HEK293 (cell line): ENCODE measurements around the gene LRRC43.

ENCODE experiments used
- CTCF ChIA-PET: fragments of 350-600 bp; formaldehyde crosslinking; extraction: SDS; loops from one replicate; lab custom pipeline; 2021; ENCODE audit warnings: antibody characterized with exemption; lab: Yijun Ruan, JAX
- POLR2A ChIA-PET: fragments of 300-600 bp; formaldehyde crosslinking; extraction: SDS; loops from one replicate; lab custom pipeline; 2020; ENCODE audit warnings: antibody characterized with exemption, inconsistent platforms; lab: Yijun Ruan, JAX
- H3K27ac ChIP-seq: fragments of 200-500 bp; sonication (Bioruptor generic); 2 replicates; pipeline ENCODE4 v1.5.1; 2014; ENCODE audit warnings: low read depth, low read length, control low read depth, inconsistent platforms; ENCODE audit errors: extremely low read depth
- H3K36me3 ChIP-seq, 2 experiments: fragments of 200-500 bp in 1 of 2; sonication (Bioruptor generic) in 1 of 2; 1 replicate in 1 of 2; 2 replicates in 1 of 2; pipeline ENCODE4 v1.5.1; 2014 to 2017; ENCODE audit warnings: inconsistent platforms in 2 of 2, low read length in 2 of 2; ENCODE audit not compliant: control insufficient read depth in 2 of 2, insufficient read depth in 1 of 2
- H3K4me1 ChIP-seq: fragments of 200-500 bp; sonication (Bioruptor generic); 2 replicates; pipeline ENCODE4 v1.5.1; 2014; ENCODE audit warnings: mild to moderate bottlenecking, low read length, inconsistent platforms; ENCODE audit not compliant: control insufficient read depth, insufficient read depth
- H3K4me3 ChIP-seq: 2 replicates; pipeline ENCODE4 v1.5.1; 2011; ENCODE audit warnings: low read depth, mild to moderate bottlenecking, control low read depth, low read length, moderate library complexity
- H3K9me3 ChIP-seq: fragments of 200-500 bp; sonication (Bioruptor generic); 2 replicates; pipeline ENCODE4 v1.5.1; 2014; ENCODE audit warnings: low read depth, low read length, inconsistent platforms; ENCODE audit not compliant: control insufficient read depth, insufficient read depth
- HOXA7 ChIP-seq: sonication (generic); formaldehyde crosslinking; IDR thresholded peaks from 2 replicates; pipeline ENCODE4 v1.8.1; 2022; ENCODE audit warnings: missing genetic modification reagents, borderline replicate concordance
- KLF17 ChIP-seq: fragments of 450-650 bp; formaldehyde crosslinking; IDR thresholded peaks from 2 replicates; pipeline ENCODE4 v1.5.1; 2016; ENCODE audit warnings: missing biosample characterization, missing genetic modification characterization
- REPIN1 ChIP-seq: fragments of 450-650 bp; formaldehyde crosslinking; IDR thresholded peaks from 2 replicates; pipeline ENCODE4 v1.5.1; 2017; ENCODE audit warnings: missing biosample characterization, missing genetic modification characterization, low read depth
- REST ChIP-seq: fragments of 450-650 bp; formaldehyde crosslinking; IDR thresholded peaks from 2 replicates; pipeline ENCODE4 v1.5.1; 2016; ENCODE audit warnings: missing biosample characterization, missing genetic modification characterization
- ZBTB10 ChIP-seq: fragments of 450-650 bp; formaldehyde crosslinking; IDR thresholded peaks from 2 replicates; pipeline ENCODE4 v1.5.1; 2016; ENCODE audit warnings: missing biosample characterization, missing genetic modification characterization
- ZIC2 ChIP-seq: fragments of 450-650 bp; formaldehyde crosslinking; IDR thresholded peaks from 2 replicates; pipeline ENCODE4 v1.5.1; 2016; ENCODE audit warnings: missing biosample characterization, missing genetic modification characterization
- ZNF623 ChIP-seq: fragments of 450-650 bp; formaldehyde crosslinking; IDR thresholded peaks from 2 replicates; pipeline ENCODE4 v1.5.1; 2016; ENCODE audit warnings: missing biosample characterization, missing genetic modification characterization
- ZNF768 ChIP-seq: fragments of 450-650 bp; formaldehyde crosslinking; IDR thresholded peaks from 2 replicates; pipeline ENCODE4 v1.5.1; 2018; ENCODE audit warnings: missing biosample characterization, mild to moderate bottlenecking, missing genetic modification characterization
- ZNF830 ChIP-seq: fragments of 450-650 bp; IDR thresholded peaks from 2 replicates; pipeline ENCODE4 v1.5.0; 2018; ENCODE audit warnings: missing biosample characterization, missing genetic modification characterization, low read depth, mild to moderate bottlenecking, moderate library complexity
- ZSCAN23 ChIP-seq: fragments of 450-650 bp; formaldehyde crosslinking; IDR thresholded peaks from 2 replicates; pipeline ENCODE4 v1.5.1; 2016; ENCODE audit warnings: missing biosample characterization, missing genetic modification characterization
- ZSCAN30 ChIP-seq: fragments of 450-650 bp; IDR thresholded peaks from 2 replicates; pipeline ENCODE4 v1.5.1; 2018; ENCODE audit warnings: missing biosample characterization, mild to moderate bottlenecking, missing genetic modification characterization, moderate library complexity

The LRRC43 gene

GRCh38 chr12:122226366-122227125 lies 43.6 kb downstream of the LRRC43 start (continued):
- no peak for TF ChIP-seq ZNF623 (tag by site-specific recombination)
- peak; percentile 89 for TF ChIP-seq REST
- TF ChIP-seq ZSCAN30 (tag by site-specific recombination): peak; percentile 71; the same call in 1 of the 2 replicates
- peak; percentile 41; the same call in 1 of the 2 replicates for TF ChIP-seq ZIC2
- peak; percentile 28; the same call in 1 of the 2 replicates for TF ChIP-seq KLF17 (tag by site-specific recombination)
- TF ChIP-seq REPIN1 (tag by site-specific recombination): no peak
- no peak for TF ChIP-seq ZSCAN23 (tag by site-specific recombination)

GRCh38 chr12:122227341-122227740 lies 44.4 kb downstream of the LRRC43 start:
- ChIA-PET CTCF (interaction anchor here (0.6 to 0.7 kb wide), 2 partner anchors 68 to 671 kb away, joined by 3 read pairs; no protein-coding TSS in a partner anchor), POLR2A (no interaction called here)
- no peak for TF ChIP-seq ZNF830 (tag by site-specific recombination)
- Histone ChIP-seq H3K27ac (no peak overlapping the region), H3K9me3 (no peaks in the 10 kb centered on the region), H3K36me3 (peaks cover 13 to 40% of the 10 kb centered on the region in 2 experiments; a peak in 2 of 3 replicates), H3K4me1 (peaks cover 11% of the 10 kb centered on the region), H3K4me3 (no peak overlapping the region)

GRCh38 chr12:122228092-122228491 lies 45.2 kb downstream of the LRRC43 start:
- POLR2A ChIA-PET: no interaction called here
- Histone ChIP-seq H3K4me1 (peaks cover 11% of the 10 kb centered on the region), H3K27ac (no peak overlapping the region), H3K36me3 (peaks cover 6 to 39% of the 10 kb centered on the region in 2 experiments; a peak in 2 of 3 replicates), H3K9me3 (no peaks in the 10 kb centered on the region), H3K4me3 (no peak overlapping the region)
- TF ChIP-seq ZNF768 (no peak), ZBTB10 (tag by site-specific recombination) (no peak), HOXA7 (CRISPR knock-in tag) (no peak)
- CTCF ChIA-PET: interaction anchor here (0.6 kb wide), 1 partner anchor 670 kb away, joined by 3 read pairs; no protein-coding TSS in a partner anchor
